Activated naive CD8-positive, alpha-beta T cell (primary cell): ENCODE measurements around the gene AGMAT.

Source experiments
- H3K27ac Mint-ChIP-seq: one replicate; pipeline ENCODE4 v1.8.0; 2021; ENCODE audit warnings: mixed read lengths
- H3K27me3 Mint-ChIP-seq: one replicate; pipeline ENCODE4 v1.8.0; 2021; ENCODE audit warnings: mixed read lengths
- H3K36me3 Mint-ChIP-seq: one replicate; pipeline ENCODE4 v1.8.0; 2021; ENCODE audit warnings: mixed read lengths
- H3K4me1 Mint-ChIP-seq: one replicate; pipeline ENCODE4 v1.8.0; 2021; ENCODE audit warnings: low read depth, mixed read lengths
- H3K4me3 Mint-ChIP-seq: one replicate; pipeline ENCODE4 v1.8.0; 2021; ENCODE audit warnings: mild to moderate bottlenecking, mixed read lengths
- H3K9me3 Mint-ChIP-seq: one replicate; pipeline ENCODE4 v1.8.0; 2021; ENCODE audit warnings: low read depth, mixed read lengths

The AGMAT gene

GRCh38 chr1:15584489-15585363, at the start of gene AGMAT:
Gene AGMAT (minus strand): TSS chr1:15585051. CDS start chr1:15584967, 84 bp downstream.
- Mint-ChIP-seq H3K9me3 (no peaks in the 10 kb centered on the region), H3K4me1 (peaks cover 34% of the 10 kb centered on the region), H3K27ac (peak within 1 kb of the TSS; percentile 95), H3K27me3 (no peaks in the 10 kb centered on the region), H3K4me3 (peak within 1 kb of the TSS; percentile 87), H3K36me3 (peaks cover 11% of the 10 kb centered on the region)

GRCh38 chr1:15633756-15634420, 49.0 kb upstream of the AGMAT start:
- Mint-ChIP-seq H3K9me3 (no peaks in the 10 kb centered on the region), H3K27me3 (no peaks in the 10 kb centered on the region), H3K27ac (no peak overlapping the region), H3K4me3 (no peak overlapping the region), H3K36me3 (peaks cover 6% of the 10 kb centered on the region), H3K4me1 (peaks cover 2% of the 10 kb centered on the region)

DNA sequence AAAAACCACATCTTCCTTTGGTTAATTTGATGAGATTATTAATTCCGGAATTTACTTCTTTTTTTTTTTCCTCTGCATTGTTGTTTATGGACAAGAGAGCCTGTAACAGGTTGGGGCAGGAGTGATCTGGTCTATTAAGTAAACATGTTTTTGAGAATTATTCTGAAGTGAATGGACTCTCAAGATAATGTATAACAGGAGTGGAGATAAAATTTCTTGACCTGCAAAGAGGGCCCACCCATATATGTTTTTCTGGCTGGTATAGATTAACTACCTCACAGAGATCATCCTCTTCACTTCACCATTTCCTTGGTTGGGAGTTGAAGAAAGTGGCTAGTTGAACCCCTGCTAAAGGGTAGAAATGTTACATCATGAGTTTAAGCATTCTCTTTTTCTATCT, 43.2 kb upstream of the AGMAT start:
- Mint-ChIP-seq H3K4me1 (peaks cover 32% of the 10 kb centered on the region), H3K9me3 (no peaks in the 10 kb centered on the region), H3K36me3 (peaks cover 3% of the 10 kb centered on the region), H3K27ac (peak overlapping the region; percentile 41), H3K4me3 (no peak overlapping the region), H3K27me3 (no peaks in the 10 kb centered on the region)

DNA sequence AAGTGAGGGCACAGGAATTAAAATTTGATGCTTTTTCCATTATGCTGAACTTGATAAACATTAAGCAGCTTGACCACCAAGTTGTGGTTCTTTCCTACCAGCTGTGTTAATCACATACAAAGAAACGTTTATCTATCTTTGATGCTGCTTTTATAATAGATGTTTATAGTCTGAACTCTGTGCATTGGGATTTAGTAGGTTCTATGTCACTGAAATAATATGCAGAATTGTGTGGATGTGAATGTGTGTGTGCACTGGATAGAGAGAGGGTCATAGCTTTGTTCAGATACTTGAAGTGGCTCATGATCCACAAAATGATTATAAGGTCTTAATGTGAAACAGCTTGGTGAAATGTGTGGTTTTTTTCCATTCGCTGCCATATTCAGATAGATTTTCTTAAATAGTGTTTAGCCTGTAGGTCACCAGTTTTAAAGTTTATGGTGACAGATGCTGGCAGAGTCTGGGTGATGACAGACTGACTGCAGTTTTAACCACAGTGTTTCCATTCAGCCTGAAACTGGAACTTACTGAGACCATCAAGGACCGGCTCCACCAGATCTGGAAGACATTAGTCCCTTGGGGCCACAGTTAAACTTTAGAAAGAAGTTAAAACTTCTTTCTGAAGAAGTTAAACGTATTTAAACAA, 42.6 kb upstream of the AGMAT start:
- no peak overlapping the region for H3K4me3 Mint-ChIP-seq
- no peaks in the 10 kb centered on the region for H3K27me3 Mint-ChIP-seq
- peaks cover 3% of the 10 kb centered on the region for H3K36me3 Mint-ChIP-seq
- H3K27ac Mint-ChIP-seq = peak overlapping the region; percentile 75
- H3K9me3 Mint-ChIP-seq = no peaks in the 10 kb centered on the region
- peaks cover 37% of the 10 kb centered on the region for H3K4me1 Mint-ChIP-seq

DNA sequence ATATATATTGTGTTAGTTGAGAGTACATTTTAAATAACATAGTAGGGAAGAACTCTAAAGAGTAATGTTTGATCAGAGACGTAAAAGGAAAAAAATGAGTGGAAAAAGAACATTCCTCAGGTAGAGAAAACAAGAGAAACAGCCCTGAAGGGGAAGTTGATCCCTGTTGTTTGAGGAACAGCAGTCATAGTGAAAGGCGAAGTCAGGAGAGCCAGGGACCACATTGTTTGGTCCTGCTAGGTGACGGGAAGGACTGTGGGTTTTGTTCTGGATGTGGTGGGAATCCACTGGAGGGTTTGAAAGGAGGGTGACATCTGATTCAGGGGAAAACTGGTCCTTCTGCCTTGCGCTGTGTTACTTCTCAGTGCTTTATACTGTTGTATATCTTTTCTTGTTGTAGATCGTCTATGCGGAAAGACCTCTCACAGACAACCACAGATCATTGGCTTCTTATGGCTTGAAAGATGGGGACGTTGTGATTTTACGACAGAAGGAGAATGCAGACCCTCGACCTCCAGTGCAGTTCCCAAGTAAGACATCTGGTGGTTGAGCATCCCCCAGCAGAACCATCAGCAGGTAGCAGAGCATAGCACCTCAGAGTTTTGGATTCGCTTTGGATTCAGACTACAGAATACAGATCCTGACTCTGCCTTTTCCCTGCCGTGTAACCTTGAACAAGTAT, 41.6 kb upstream of the AGMAT start:
- no peaks in the 10 kb centered on the region for H3K27me3 Mint-ChIP-seq
- peaks cover 48% of the 10 kb centered on the region for H3K4me1 Mint-ChIP-seq
- H3K27ac Mint-ChIP-seq = no peak overlapping the region
- H3K4me3 Mint-ChIP-seq = no peak overlapping the region
- H3K36me3 Mint-ChIP-seq = peaks cover under 1% of the 10 kb centered on the region
- H3K9me3 Mint-ChIP-seq = no peaks in the 10 kb centered on the region

DNA sequence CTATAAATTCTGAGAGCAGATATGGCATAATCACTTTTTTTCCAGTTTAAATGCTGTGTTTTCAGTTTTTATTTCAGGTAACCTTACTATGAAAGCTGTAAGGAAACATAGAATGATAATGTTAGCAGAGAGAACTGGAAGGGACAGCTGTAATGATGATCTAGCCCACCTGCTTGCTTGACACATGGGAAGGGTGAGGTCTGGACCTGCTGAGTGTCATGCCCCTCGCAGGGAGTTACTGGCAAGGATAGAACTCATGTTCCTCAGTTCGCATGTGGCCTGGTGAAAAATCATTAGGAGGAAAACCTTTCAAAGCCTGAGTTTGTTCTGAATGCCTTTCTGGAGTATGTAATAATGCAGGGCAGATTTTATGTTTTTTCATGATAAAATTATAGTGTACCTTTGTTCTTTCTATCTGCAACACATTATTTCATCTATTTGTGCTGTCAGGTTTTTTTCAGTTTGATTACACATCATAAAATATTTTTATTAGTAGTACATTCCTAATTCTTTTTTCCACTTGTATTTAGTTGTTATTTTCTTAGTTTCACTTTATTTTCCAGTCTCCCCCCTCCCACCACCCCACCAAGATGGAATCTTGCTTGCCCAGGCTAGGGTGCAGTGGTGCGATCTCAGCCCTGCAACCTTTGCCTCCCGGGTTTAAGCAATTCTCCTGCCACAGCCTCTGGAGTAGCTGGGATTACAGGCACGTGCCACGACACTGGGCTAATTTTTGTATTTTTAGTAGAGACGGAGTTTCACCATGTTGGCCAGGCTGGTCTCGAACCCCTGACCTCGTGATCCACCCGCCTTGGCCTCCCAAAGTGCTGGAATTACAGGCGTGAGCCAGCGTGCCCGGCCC, 40.4 kb upstream of the AGMAT start:
- peak overlapping the region; percentile 16 for H3K27ac Mint-ChIP-seq
- peaks cover 58% of the 10 kb centered on the region for H3K4me1 Mint-ChIP-seq
- no peak overlapping the region for H3K4me3 Mint-ChIP-seq
- no peaks in the 10 kb centered on the region for H3K36me3 Mint-ChIP-seq
- H3K9me3 Mint-ChIP-seq = no peaks in the 10 kb centered on the region
- no peaks in the 10 kb centered on the region for H3K27me3 Mint-ChIP-seq

- Mint-ChIP-seq H3K4me3 (peak overlapping the region; percentile 1), H3K27ac (peak overlapping the region; percentile 8)
These were observed 39.4 kb upstream of the AGMAT start for GRCh38 chr1:15624133-15624714.

GRCh38 chr1:15623435-15623834, 38.6 kb upstream of the AGMAT start:
- no peak overlapping the region for H3K27ac Mint-ChIP-seq
- H3K36me3 Mint-ChIP-seq = no peaks in the 10 kb centered on the region
- H3K9me3 Mint-ChIP-seq = no peaks in the 10 kb centered on the region
- peaks cover 74% of the 10 kb centered on the region for H3K4me1 Mint-ChIP-seq
- no peak overlapping the region for H3K4me3 Mint-ChIP-seq
- no peaks in the 10 kb centered on the region for H3K27me3 Mint-ChIP-seq

More at GRCh38 chr1:15624133-15624714, 39.4 kb upstream of the AGMAT start:
- H3K9me3 Mint-ChIP-seq = no peaks in the 10 kb centered on the region
- peaks cover 67% of the 10 kb centered on the region for H3K4me1 Mint-ChIP-seq
- H3K27me3 Mint-ChIP-seq = no peaks in the 10 kb centered on the region
- no peaks in the 10 kb centered on the region for H3K36me3 Mint-ChIP-seq

DNA sequence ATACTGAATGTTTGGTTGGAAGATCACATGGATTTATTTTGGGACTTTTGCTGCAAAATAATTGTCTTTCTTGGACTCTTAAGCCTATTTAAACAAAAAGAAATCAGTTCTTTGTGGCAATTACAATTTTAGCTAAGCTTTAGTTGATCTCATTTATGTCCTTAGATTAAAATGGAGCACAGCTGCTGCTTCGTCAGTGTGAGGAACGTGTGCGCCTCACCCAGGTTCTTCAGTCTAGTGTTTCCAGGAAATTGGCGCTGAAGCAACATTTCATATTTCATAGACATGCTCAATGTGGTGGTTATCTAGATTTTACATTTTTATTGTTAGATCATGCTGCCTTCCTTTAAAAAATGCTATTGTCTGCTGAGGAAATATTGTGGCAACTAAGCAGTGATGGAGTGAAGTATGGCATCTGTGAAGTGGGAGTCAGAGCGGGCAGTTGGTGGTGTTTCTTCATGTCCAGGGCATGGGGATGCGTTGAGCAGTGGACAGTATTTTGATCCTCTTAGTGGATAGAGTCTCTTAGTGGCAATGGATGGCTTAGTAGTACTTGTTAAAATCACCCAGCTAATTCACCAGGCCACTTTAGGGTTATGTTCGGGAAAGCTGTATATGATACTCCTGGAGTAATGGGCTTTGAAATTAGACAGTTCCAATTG, 38.0 kb upstream of the AGMAT start:
- Mint-ChIP-seq H3K27me3 (no peaks in the 10 kb centered on the region), H3K4me3 (peak overlapping the region; percentile 30), H3K27ac (peak overlapping the region; percentile 31), H3K36me3 (no peaks in the 10 kb centered on the region), H3K4me1 (peaks cover 75% of the 10 kb centered on the region), H3K9me3 (no peaks in the 10 kb centered on the region)

DNA sequence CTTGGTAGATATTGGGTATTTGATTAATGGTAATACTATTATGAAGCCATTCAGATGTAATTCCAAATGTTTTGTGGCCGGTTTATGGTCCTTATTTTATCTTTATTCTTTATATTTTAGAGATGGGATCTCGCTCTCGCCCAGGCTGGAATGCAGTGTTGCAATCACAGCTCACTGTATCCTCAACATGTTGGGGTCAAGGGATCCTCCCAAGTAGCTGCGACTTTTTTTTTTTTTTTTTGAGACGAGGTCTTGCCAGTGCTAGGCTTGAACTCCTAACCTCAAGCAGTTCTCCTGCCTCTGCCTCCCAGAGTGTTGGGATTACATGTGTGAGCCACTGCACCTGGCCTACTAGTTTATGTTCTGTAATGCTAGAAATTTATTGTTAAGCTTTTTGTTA, 37.1 kb upstream of the AGMAT start:
- no peaks in the 10 kb centered on the region for H3K27me3 Mint-ChIP-seq
- no peaks in the 10 kb centered on the region for H3K9me3 Mint-ChIP-seq
- peak overlapping the region; percentile 17 for H3K27ac Mint-ChIP-seq
- H3K4me3 Mint-ChIP-seq = no peak overlapping the region
- peaks cover 67% of the 10 kb centered on the region for H3K4me1 Mint-ChIP-seq
- H3K36me3 Mint-ChIP-seq = no peaks in the 10 kb centered on the region

DNA sequence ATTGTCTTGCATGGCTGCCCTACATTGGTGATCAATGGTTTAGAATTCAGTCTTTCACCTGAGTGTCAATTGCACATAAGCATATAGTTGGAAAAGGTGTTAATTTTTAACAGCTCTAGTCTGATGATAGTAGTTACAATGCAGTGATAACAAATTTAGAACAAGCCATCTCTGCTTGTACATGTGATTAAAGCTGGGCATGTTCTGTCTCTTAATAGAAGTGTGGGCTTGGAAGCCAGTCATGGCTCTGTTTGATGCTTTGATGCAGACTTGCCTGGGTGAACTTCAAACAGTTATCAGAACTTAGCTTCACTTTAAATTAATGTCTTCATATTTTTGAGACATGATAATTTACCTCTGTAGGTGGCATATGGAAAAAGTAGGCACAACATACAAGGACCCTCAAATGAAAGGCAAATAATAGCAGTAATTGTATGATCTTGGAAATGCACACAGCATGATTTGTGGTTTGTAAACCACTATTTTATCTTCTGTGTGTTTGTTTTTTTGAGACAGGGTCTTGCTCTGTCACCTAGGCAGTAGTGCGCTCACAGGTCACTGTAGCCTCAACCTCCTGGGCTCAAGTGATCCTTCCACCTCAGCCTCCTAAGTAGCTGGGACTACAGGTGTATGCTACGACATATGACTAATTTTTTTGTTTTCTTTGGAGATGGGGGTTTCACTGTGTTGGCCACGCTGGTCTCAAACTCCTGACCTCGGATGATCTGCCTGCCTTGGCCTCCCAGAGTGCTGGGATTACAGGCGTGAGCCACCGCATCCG, 36.2 kb upstream of the AGMAT start:
- no peaks in the 10 kb centered on the region for H3K36me3 Mint-ChIP-seq
- H3K9me3 Mint-ChIP-seq = no peaks in the 10 kb centered on the region
- peak overlapping the region; percentile 58 for H3K27ac Mint-ChIP-seq
- peaks cover 70% of the 10 kb centered on the region for H3K4me1 Mint-ChIP-seq
- peak overlapping the region; percentile 54 for H3K4me3 Mint-ChIP-seq
- no peaks in the 10 kb centered on the region for H3K27me3 Mint-ChIP-seq

GRCh38 chr1:15620155-15620545, 35.3 kb upstream of the AGMAT start:
- H3K27ac Mint-ChIP-seq = peak overlapping the region; percentile 66
- no peaks in the 10 kb centered on the region for H3K36me3 Mint-ChIP-seq
- H3K9me3 Mint-ChIP-seq = no peaks in the 10 kb centered on the region
- no peaks in the 10 kb centered on the region for H3K27me3 Mint-ChIP-seq
- H3K4me1 Mint-ChIP-seq = peaks cover 65% of the 10 kb centered on the region
- H3K4me3 Mint-ChIP-seq = peak overlapping the region; percentile 85
